Effector memory CD4-positive, alpha-beta T cell (primary cell): ENCODE results near the gene HSF2BP.
"Not testable (repeated sequence)": the region's sequence is repeated elsewhere in the genome, so short reads cannot be mapped to it uniquely, and the experiment has no call there.

Experiments used
- DNase-seq, 3 donors: peaks; one replicate each; pipeline ENCODE4 v3.0.0-alpha.2; 2020
- H3K27ac ChIP-seq: 2 replicates; pipeline ENCODE4 v1.7.0; 2013; ENCODE audit warnings: mild to moderate bottlenecking, low read length, moderate library complexity; ENCODE audit not compliant: insufficient read depth, poor library complexity, severe bottlenecking
- H3K27me3 ChIP-seq: replicated peaks from 2 replicates; pipeline ENCODE4 v1.7.0; 2013; ENCODE audit warnings: mild to moderate bottlenecking, low read length; ENCODE audit not compliant: insufficient read depth, control insufficient read depth, poor library complexity, severe bottlenecking
- H3K36me3 ChIP-seq: 2 replicates; pipeline ENCODE4 v1.7.0; 2013; ENCODE audit warnings: mild to moderate bottlenecking, low read length, moderate library complexity; ENCODE audit not compliant: control insufficient read depth, insufficient read depth
- H3K4me1 ChIP-seq: 2 replicates; pipeline ENCODE4 v1.7.0; 2013; ENCODE audit warnings: low read length, mild to moderate bottlenecking; ENCODE audit not compliant: control insufficient read depth, insufficient read depth, poor library complexity, severe bottlenecking
- H3K4me3 ChIP-seq: 2 replicates; pipeline ENCODE4 v1.7.0; 2013; ENCODE audit warnings: low read length, low read depth, mild to moderate bottlenecking; ENCODE audit not compliant: insufficient read depth, poor library complexity, severe bottlenecking
- H3K9me3 ChIP-seq: 2 replicates; pipeline ENCODE4 v1.7.0; 2013; ENCODE audit warnings: mild to moderate bottlenecking, low read length, moderate library complexity; ENCODE audit not compliant: control insufficient read depth

The HSF2BP gene

DNA sequence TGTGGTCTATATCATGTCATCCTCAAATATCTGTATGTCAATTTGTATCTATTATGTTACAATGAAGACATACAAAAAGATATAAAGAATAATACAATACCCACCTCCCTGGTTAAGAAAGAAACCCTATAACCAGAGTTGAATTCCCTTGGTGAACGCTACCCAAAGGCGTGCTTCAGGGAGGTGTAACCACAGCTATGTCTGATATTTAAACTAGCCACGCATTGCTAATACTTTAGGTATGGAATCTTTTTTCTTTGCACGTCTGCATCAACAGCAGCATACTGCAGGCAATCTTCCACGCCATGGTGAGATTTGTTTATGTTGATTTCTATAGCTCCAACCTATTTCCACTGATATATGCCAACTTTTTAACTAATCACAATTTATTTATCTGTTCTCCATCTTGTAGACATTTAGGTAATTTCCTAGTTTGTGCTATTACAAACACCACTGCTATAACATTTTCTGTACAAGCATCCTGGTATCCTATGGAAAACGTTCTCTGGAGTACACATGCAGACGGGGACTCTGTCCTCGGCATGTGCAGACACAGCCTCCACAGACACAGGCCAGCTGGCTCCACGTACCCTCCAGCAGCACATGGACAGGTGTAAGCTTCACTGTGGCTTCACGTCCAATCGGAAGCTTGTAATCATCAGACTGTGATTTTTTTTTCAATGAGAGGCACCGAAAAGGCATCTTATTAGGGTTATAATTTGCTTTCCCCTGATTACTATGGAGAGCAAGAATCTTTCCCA lies 58.5 kb downstream of the HSF2BP start:
- H3K36me3 ChIP-seq, result no peaks in the 10 kb centered on the region
- H3K4me1 ChIP-seq, result no peaks in the 10 kb centered on the region
- H3K27me3 ChIP-seq, result no peaks in the 10 kb centered on the region
- no peaks in the 10 kb centered on the region for H3K9me3 ChIP-seq
- no peak overlapping the region for H3K27ac ChIP-seq
- DNase-seq, result no peak
- H3K4me3 ChIP-seq, result no peak overlapping the region

DNA sequence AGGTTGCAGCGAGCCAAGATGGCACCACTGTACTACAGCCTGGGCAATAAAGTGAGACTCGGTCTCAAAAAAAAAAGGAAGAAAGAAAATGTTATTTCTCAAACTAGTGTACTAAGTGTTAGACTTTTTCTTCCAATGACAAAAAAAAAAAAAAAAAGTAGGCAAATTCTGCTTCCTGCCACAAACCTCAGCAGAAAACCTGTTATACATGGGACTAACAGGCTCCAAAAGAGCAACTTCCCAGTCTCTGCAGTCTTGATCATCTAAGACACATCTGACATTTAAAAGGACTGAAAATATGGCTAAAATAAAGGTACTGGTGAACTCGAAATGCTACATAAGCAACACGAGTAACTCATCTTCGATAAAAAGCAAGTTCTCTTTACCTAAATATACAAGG lies 59.6 kb downstream of the HSF2BP start:
- Histone ChIP-seq H3K9me3 (no peaks in the 10 kb centered on the region), H3K27me3 (no peaks in the 10 kb centered on the region), H3K27ac (no peak overlapping the region), H3K4me1 (no peaks in the 10 kb centered on the region), H3K36me3 (no peaks in the 10 kb centered on the region), H3K4me3 (no peak overlapping the region)
- DNase-seq, result no peak

DNA sequence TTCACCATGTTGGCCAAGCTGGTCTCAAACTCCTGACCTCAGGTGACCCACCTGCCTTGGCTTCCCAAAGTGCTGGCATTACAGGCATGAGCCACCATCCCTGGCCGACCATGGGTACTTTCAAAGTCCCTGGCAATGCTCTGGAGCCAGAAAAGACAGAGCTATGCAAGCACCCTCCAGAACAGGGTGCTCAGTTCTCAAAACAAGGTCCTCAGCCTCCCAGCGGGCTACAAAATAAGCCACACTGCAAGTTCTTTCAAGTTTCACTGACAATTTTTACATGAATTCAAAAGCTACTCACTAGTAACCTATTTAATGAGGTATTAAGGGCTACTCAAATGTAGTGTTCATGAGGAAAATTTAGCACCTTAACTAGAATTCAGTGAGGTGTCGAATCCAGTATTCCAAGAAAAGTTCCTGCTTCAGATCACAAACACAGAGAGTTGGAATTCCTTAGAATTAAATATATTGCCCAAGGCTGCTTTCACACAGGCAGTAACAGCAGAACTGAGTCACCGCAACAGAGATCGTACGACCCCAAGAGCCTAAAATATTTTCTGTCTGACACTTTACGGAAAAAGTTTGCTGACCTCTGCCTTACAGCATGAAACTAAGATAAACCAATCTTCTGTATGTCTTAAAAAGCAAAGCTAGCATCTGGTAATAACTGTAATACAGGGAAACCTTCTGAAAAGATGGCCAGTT lies 60.7 kb downstream of the HSF2BP start:
- Histone ChIP-seq H3K4me1 (no peaks in the 10 kb centered on the region), H3K27ac (no peak overlapping the region), H3K9me3 (no peaks in the 10 kb centered on the region), H3K4me3 (no peak overlapping the region), H3K27me3 (no peaks in the 10 kb centered on the region), H3K36me3 (no peaks in the 10 kb centered on the region)
- DNase-seq, result no peak

- H3K27ac ChIP-seq, result no peak overlapping the region
- no peaks in the 10 kb centered on the region for H3K36me3 ChIP-seq
- H3K4me1 ChIP-seq, result no peaks in the 10 kb centered on the region
- no peak overlapping the region for H3K4me3 ChIP-seq
- H3K27me3 ChIP-seq, result no peaks in the 10 kb centered on the region
- DNase-seq, result no peak
- no peaks in the 10 kb centered on the region for H3K9me3 ChIP-seq
Observed at GRCh38 chr21:43597540-43598250, 61.6 kb downstream of the HSF2BP start.

- Histone ChIP-seq H3K36me3 (no peaks in the 10 kb centered on the region), H3K4me1 (no peaks in the 10 kb centered on the region), H3K27me3 (no peaks in the 10 kb centered on the region), H3K4me3 (no peak overlapping the region), H3K9me3 (no peaks in the 10 kb centered on the region), H3K27ac (no peak overlapping the region)
- DNase-seq, result no peak
Observed at GRCh38 chr21:43597052-43597451, 62.2 kb downstream of the HSF2BP start.

DNA sequence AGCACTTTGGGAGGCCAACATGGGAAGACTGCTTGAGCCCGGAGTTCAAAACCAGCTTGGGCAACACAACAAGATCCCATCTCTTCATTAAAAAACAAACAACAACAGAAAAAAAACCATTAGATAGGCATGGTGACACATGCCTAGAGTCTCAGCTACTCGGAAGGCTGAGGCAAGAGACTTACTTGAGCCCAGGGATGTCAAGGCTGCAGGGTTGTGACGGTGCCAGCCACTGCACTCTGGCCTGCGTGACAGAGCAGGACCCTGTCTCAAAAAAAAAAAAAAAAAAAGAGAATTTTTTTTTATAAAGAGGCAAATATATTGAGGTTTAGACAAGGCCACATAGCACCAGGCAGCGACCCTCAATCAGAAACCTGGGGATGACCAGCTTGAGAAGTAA lies 62.7 kb downstream of the HSF2BP start:
- Histone ChIP-seq H3K9me3 (no peaks in the 10 kb centered on the region), H3K4me3 (no peak overlapping the region), H3K27me3 (no peaks in the 10 kb centered on the region), H3K27ac (no peak overlapping the region), H3K36me3 (no peaks in the 10 kb centered on the region), H3K4me1 (no peaks in the 10 kb centered on the region)
- no peak for DNase-seq

GRCh38 chr21:43595769-43596168 lies 63.5 kb downstream of the HSF2BP start:
- DNase-seq, H3K27ac ChIP-seq, H3K36me3 ChIP-seq, H3K4me3 ChIP-seq, H3K4me1 ChIP-seq, H3K9me3 ChIP-seq, H3K27me3 ChIP-seq: not testable (repeated sequence)

GRCh38 chr21:43593078-43593477 lies 66.2 kb downstream of the HSF2BP start:
- no peaks in the 10 kb centered on the region for H3K4me1 ChIP-seq
- no peaks in the 10 kb centered on the region for H3K9me3 ChIP-seq
- no peak overlapping the region for H3K27ac ChIP-seq

GRCh38 chr21:43591571-43591970 lies 67.7 kb downstream of the HSF2BP start:
- Histone ChIP-seq H3K27ac (no peak overlapping the region), H3K4me3 (no peak overlapping the region), H3K4me1 (no peaks in the 10 kb centered on the region), H3K36me3 (no peaks in the 10 kb centered on the region), H3K9me3 (no peaks in the 10 kb centered on the region), H3K27me3 (no peaks in the 10 kb centered on the region)
- DNase-seq, result no peak

More at GRCh38 chr21:43593078-43593477, 66.2 kb downstream of the HSF2BP start:
- Histone ChIP-seq H3K4me3 (no peak overlapping the region), H3K36me3 (no peaks in the 10 kb centered on the region), H3K27me3 (no peaks in the 10 kb centered on the region)
- no peak for DNase-seq

DNA sequence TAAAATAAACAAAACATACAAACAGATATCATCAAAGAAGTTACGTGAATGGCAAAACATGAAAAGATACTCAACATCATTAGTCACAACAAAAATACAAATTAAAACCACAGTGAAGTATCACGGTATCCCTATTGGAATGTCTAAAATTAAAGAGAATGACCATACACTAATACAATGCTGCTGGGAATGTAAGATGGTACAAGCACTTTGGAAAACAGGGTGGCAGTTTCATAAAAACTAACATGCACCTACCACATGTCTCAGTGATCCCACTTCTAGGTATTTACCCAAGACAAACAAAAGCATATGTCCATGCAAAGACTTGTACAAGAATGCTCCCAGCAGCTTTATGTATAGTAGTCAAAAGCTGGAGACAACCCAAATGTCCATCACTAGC lies 69.1 kb downstream of the HSF2BP start:
- no peak overlapping the region for H3K27ac ChIP-seq

More for the DNA sequence above, 69.1 kb downstream of the HSF2BP start:
- DNase-seq, result no peak
- H3K4me1 ChIP-seq, result no peaks in the 10 kb centered on the region
- H3K27me3 ChIP-seq, result no peaks in the 10 kb centered on the region
- no peaks in the 10 kb centered on the region for H3K36me3 ChIP-seq
- H3K4me3 ChIP-seq, result no peak overlapping the region
- no peaks in the 10 kb centered on the region for H3K9me3 ChIP-seq
